Fibroblast of lung (primary cell): ENCODE data around the gene MAP4K3. TPM values are rescaled to one million over a fixed set of nuclear protein-coding genes. Genes with fewer than 3 reads are reported as not detected.

Experiments used
- DNase-seq, 2 donors: peaks; one replicate each; pipeline versions ENCODE4 v3.0.0 to v3.0.0-alpha.2; 2010; ENCODE audit warnings: low read depth in 2 of 2
- H2AFZ ChIP-seq: 2 replicates; pipeline ENCODE4 v1.5.1; 2012; ENCODE audit warnings: low read length, control low read depth, inconsistent platforms
- H3K27ac ChIP-seq: 2 replicates; pipeline ENCODE4 v1.5.1; 2011; ENCODE audit warnings: low read length, control low read depth; ENCODE audit not compliant: insufficient read depth
- H3K27me3 ChIP-seq: 2 replicates; pipeline ENCODE4 v1.5.1; 2011; ENCODE audit warnings: mild to moderate bottlenecking, low read length; ENCODE audit not compliant: control insufficient read depth, insufficient read depth
- H3K36me3 ChIP-seq: 2 replicates; pipeline ENCODE4 v1.5.1; 2011; ENCODE audit warnings: low read length; ENCODE audit not compliant: control insufficient read depth, insufficient read depth
- H3K4me1 ChIP-seq: 2 replicates; pipeline ENCODE4 v1.5.1; 2011; ENCODE audit warnings: low read length; ENCODE audit not compliant: control insufficient read depth, insufficient read depth; ENCODE audit errors: extremely low read depth
- H3K4me2 ChIP-seq: 2 replicates; pipeline ENCODE4 v1.5.1; 2011; ENCODE audit warnings: low read length, control low read depth; ENCODE audit not compliant: insufficient read depth; ENCODE audit errors: extremely low read depth
- H3K4me3 ChIP-seq, 4 experiments: fragments of 200-600 bp in 1 of 4; sonication (generic) in 1 of 4; replicated peaks in 1 of 4; 2 replicates each; pipeline ENCODE4 v1.5.1; 2011 to 2016; ENCODE audit warnings: low read length in 4 of 4, low read depth in 3 of 4, mild to moderate bottlenecking in 3 of 4, control low read depth in 2 of 4, inconsistent platforms in 1 of 4, mixed read lengths in 1 of 4; ENCODE audit not compliant: insufficient read depth in 1 of 4; ENCODE audit errors: control extremely low read depth in 1 of 4
- H3K79me2 ChIP-seq: 2 replicates; pipeline ENCODE4 v1.5.1; 2012; ENCODE audit warnings: mild to moderate bottlenecking, low read length, inconsistent platforms; ENCODE audit not compliant: control insufficient read depth, insufficient read depth
- H3K9ac ChIP-seq: 2 replicates; pipeline ENCODE4 v1.5.1; 2011; ENCODE audit warnings: mild to moderate bottlenecking, low read length, control low read depth; ENCODE audit not compliant: insufficient read depth
- H3K9me3 ChIP-seq: 2 replicates; pipeline ENCODE4 v1.5.1; 2012; ENCODE audit warnings: low read depth, low read length; ENCODE audit not compliant: control insufficient read depth, insufficient read depth
- H4K20me1 ChIP-seq: 2 replicates; pipeline ENCODE4 v1.5.1; 2011; ENCODE audit warnings: low read length; ENCODE audit not compliant: control insufficient read depth, insufficient read depth; ENCODE audit errors: extremely low read depth
- CTCF ChIP-seq, 2 donors: IDR thresholded peaks in 1 of 2; conservative IDR thresholded peaks in 1 of 2; 1 replicate in 1 of 2; 2 replicates in 1 of 2; pipeline ENCODE4 v1.5.1; 2011 to 2012; ENCODE audit warnings: low read length in 2 of 2, control low read depth in 1 of 2, inconsistent platforms in 1 of 2, low read depth in 1 of 2, mild to moderate bottlenecking in 1 of 2
- EZH2 ChIP-seq: IDR thresholded peaks from 2 replicates; pipeline ENCODE4 v1.5.1; 2012; ENCODE audit warnings: low read length, control low read depth, mild to moderate bottlenecking; ENCODE audit errors: missing control alignments
- polyA plus RNA-seq, 2 donors: library from polyadenylated mRNA; depleted of rRNA in 1 of 2; stranded (reverse) in 1 of 2; unstranded in 1 of 2; fragments of >200 nt; gene quantifications; 2 replicates each; pipeline ENCODE4 v1.2.1, GENCODE V29; 2011 to 2012; ENCODE audit warnings: missing spikeins in 1 of 2
- total RNA-seq: library from RNA; depleted of rRNA; stranded (reverse); fragments of >200 nt; gene quantifications from 2 replicates; pipeline ENCODE4 v1.2.1, GENCODE V29; 2014

The MAP4K3 gene
- total and polyA plus RNA-seq, 2 donors (not counting 1 experiment from before 2014, with no cell fraction given), result 40.8 to 75.7 TPM

- no peak overlapping the region for H3K9ac ChIP-seq
- H4K20me1 ChIP-seq, result no peaks in the 10 kb centered on the region
- no peaks in the 10 kb centered on the region for H3K36me3 ChIP-seq
- no peaks in the 10 kb centered on the region for H3K4me1 ChIP-seq
- no peak for DNase-seq
- H3K9me3 ChIP-seq, result no peaks in the 10 kb centered on the region
- H3K27ac ChIP-seq, result no peak overlapping the region
- H3K4me3 ChIP-seq, result no peak overlapping the region
- TF ChIP-seq CTCF (conservative IDR thresholded peaks at IDR 0.05 in 1 of 2, IDR thresholded peaks at IDR 0.05 in 1 of 2; ENCODE audit: low read depth in 1 of 2, low read length in 2 of 2) (no peak), EZH2 (no peak)
- peaks cover 40% of the 10 kb centered on the region for H3K79me2 ChIP-seq
- no peaks in the 10 kb centered on the region for H3K27me3 ChIP-seq
- no peak overlapping the region for H3K4me2 ChIP-seq
- no peak overlapping the region for H2AFZ ChIP-seq
Observed at GRCh38 chr2:39356922-39357639, 80.0 kb downstream of the MAP4K3 start.

GRCh38 chr2:39350658-39351057, 86.4 kb downstream of the MAP4K3 start:
- Histone ChIP-seq H3K27me3 (no peaks in the 10 kb centered on the region), H3K9me3 (no peaks in the 10 kb centered on the region), H2AFZ (no peak overlapping the region), H3K4me1 (no peaks in the 10 kb centered on the region), H3K27ac (no peak overlapping the region), H3K9ac (no peak overlapping the region), H3K79me2 (peaks cover 5% of the 10 kb centered on the region), H3K4me2 (no peak overlapping the region), H3K4me3 (no peak overlapping the region), H4K20me1 (no peaks in the 10 kb centered on the region), H3K36me3 (no peaks in the 10 kb centered on the region)
- no peak for TF ChIP-seq EZH2
- no peak for TF ChIP-seq CTCF (conservative IDR thresholded peaks at IDR 0.05 in 1 of 2, IDR thresholded peaks at IDR 0.05 in 1 of 2; ENCODE audit: low read depth in 1 of 2, low read length in 2 of 2)
- DNase-seq, result no peak

DNA sequence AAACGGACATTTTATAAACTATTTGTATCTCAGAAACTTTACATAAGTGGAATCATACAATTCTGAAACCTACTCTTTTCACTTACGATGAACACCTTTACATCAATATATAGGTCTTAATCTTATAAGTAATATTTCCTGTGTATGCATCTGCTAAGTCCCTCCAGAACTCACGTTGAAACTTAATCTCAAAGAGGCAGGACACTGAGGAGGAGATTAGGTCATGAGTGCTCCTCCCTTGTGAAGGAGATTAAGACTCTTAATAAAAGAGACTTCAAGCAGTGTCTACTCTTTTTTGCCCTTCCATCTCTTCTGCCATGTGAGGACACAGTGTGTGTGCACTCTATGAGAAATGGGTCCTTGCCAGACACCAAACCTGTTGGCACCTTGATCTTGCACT, 98.6 kb downstream of the MAP4K3 start:
- DNase-seq, result no peak
- Histone ChIP-seq H3K4me1 (peaks cover 2% of the 10 kb centered on the region), H3K9me3 (no peaks in the 10 kb centered on the region), H3K9ac (no peak overlapping the region), H3K79me2 (peaks cover 10% of the 10 kb centered on the region), H3K4me2 (no peak overlapping the region), H3K27ac (no peak overlapping the region), H4K20me1 (no peaks in the 10 kb centered on the region), H3K36me3 (no peaks in the 10 kb centered on the region), H3K4me3 (no peak overlapping the region), H2AFZ (no peak overlapping the region), H3K27me3 (no peaks in the 10 kb centered on the region)
- TF ChIP-seq CTCF (conservative IDR thresholded peaks at IDR 0.05 in 1 of 2, IDR thresholded peaks at IDR 0.05 in 1 of 2; ENCODE audit: low read depth in 1 of 2, low read length in 2 of 2) (no peak), EZH2 (no peak)
